HepG2 (cell line): ENCODE data around the gene CAMK2A. TPM values are rescaled to one million over a fixed set of nuclear protein-coding genes. Genes with fewer than 3 reads are reported as not detected.
A peak's percentile ranks its signal among the peaks of the same experiment; 100 is the strongest.

ENCODE experiments used
- ATF7 ChIP-seq, 2 experiments: fragments of 450-650 bp in 1 of 2; sonication (generic) in 1 of 2; formaldehyde crosslinking in 1 of 2; IDR thresholded peaks; 2 replicates each; pipeline versions ENCODE4 v1.4.0 to v1.6.1; 2016 to 2020; ENCODE audit warnings: antibody characterized with exemption in 1 of 2, mild to moderate bottlenecking in 1 of 2, missing genetic modification reagents in 1 of 2
- BORCS8-MEF2B ChIP-seq: sonication (generic); formaldehyde crosslinking; IDR thresholded peaks from 2 replicates; pipeline ENCODE4 v1.8.0; 2022; ENCODE audit warnings: mild to moderate bottlenecking, missing genetic modification reagents
- DR1 ChIP-seq: sonication (generic); formaldehyde crosslinking; IDR thresholded peaks from 2 replicates; pipeline ENCODE4 v1.8.0; 2021; ENCODE audit warnings: mild to moderate bottlenecking, missing genetic modification reagents, inconsistent platforms
- GATA4 ChIP-seq: sonication (generic); IDR thresholded peaks from 2 replicates; pipeline ENCODE4 v1.6.1; 2016; ENCODE audit warnings: antibody characterized with exemption, low read depth, borderline replicate concordance
- GATAD2A ChIP-seq: IDR thresholded peaks from 2 replicates; pipeline ENCODE4 v1.6.1; 2016
- GTF2F1 ChIP-seq: fragments of 150-350 bp; IDR thresholded peaks from 2 replicates; pipeline ENCODE4 v1.6.1; 2014; ENCODE audit warnings: low read length
- HNRNPL ChIP-seq: fragments of 200-400 bp; formaldehyde crosslinking; IDR thresholded peaks from 2 replicates; pipeline ENCODE4 v1.6.1; 2017; ENCODE audit warnings: mild to moderate bottlenecking, low read depth, low read length
- IRF2 ChIP-seq: IDR thresholded peaks from 2 replicates; pipeline ENCODE4 v1.6.1; 2018; ENCODE audit warnings: missing genetic modification reagents, missing compliant biosample characterization
- JUNB ChIP-seq: sonication (generic); formaldehyde crosslinking; IDR thresholded peaks from 2 replicates; pipeline ENCODE4 v1.8.0; 2022; ENCODE audit warnings: missing genetic modification reagents, mild to moderate bottlenecking, borderline replicate concordance
- NCOA1 ChIP-seq: sonication (generic); formaldehyde crosslinking; IDR thresholded peaks from 2 replicates; pipeline ENCODE4 v1.9.0; 2021; ENCODE audit warnings: missing genetic modification reagents
- PHF8 ChIP-seq: sonication (generic); formaldehyde crosslinking; IDR thresholded peaks from 2 replicates; pipeline ENCODE4 v1.5.0; 2020; ENCODE audit warnings: missing genetic modification reagents
- RXRB ChIP-seq: IDR thresholded peaks from 2 replicates; pipeline ENCODE4 v1.6.1; 2016; ENCODE audit warnings: borderline replicate concordance, missing genetic modification reagents, missing compliant biosample characterization
- SP2 ChIP-seq: sonication (generic); formaldehyde crosslinking; IDR thresholded peaks from 2 replicates; pipeline ENCODE4 v1.5.1; 2020; ENCODE audit warnings: mild to moderate bottlenecking, missing genetic modification reagents
- TCF7 ChIP-seq: sonication (generic); IDR thresholded peaks from 2 replicates; pipeline ENCODE4 v1.6.1; 2016; ENCODE audit warnings: antibody characterized with exemption, low read depth
- THAP11 ChIP-seq: IDR thresholded peaks from 2 replicates; pipeline ENCODE4 v1.6.1; 2016; ENCODE audit warnings: missing biosample characterization, missing genetic modification reagents
- TMF1 ChIP-seq: sonication (generic); formaldehyde crosslinking; IDR thresholded peaks from 2 replicates; pipeline ENCODE4 v1.8.1; 2022; ENCODE audit warnings: low read depth, missing genetic modification reagents
- ZBTB38 ChIP-seq: sonication (generic); formaldehyde crosslinking; IDR thresholded peaks from 2 replicates; pipeline ENCODE4 v1.5.1; 2020; ENCODE audit warnings: mild to moderate bottlenecking, missing genetic modification reagents
- ZNF331 ChIP-seq: sonication (generic); formaldehyde crosslinking; IDR thresholded peaks from 2 replicates; pipeline ENCODE4 v1.4.0; 2020; ENCODE audit warnings: missing genetic modification reagents
- ZNF644 ChIP-seq: IDR thresholded peaks from 2 replicates; pipeline ENCODE4 v1.6.1; 2016; ENCODE audit warnings: low read depth
- ZNF678 ChIP-seq: sonication (generic); formaldehyde crosslinking; IDR thresholded peaks from 2 replicates; pipeline ENCODE4 v1.4.0; 2020; ENCODE audit warnings: mild to moderate bottlenecking, missing genetic modification reagents
- ZZZ3 ChIP-seq: sonication (generic); formaldehyde crosslinking; IDR thresholded peaks from 2 replicates; pipeline ENCODE4 v1.4.0; 2020; ENCODE audit warnings: missing genetic modification reagents, mild to moderate bottlenecking, borderline replicate concordance
- polyA plus RNA-seq, 8 experiments: library from polyadenylated mRNA; depleted of rRNA in 3 of 8; stranded (reverse) in 7 of 8; unstranded in 1 of 8; fragments of >200 nt; fragmentation: Illumina TruSeq in 4 of 8; extraction: Trizol in 4 of 8; gene quantifications; 2 replicates each; pipeline versions ENCODE4 v1.2.1 to v1.2.3, GENCODE V29; 2011 to 2016; ENCODE audit warnings: low read depth in 4 of 8, missing spikeins in 1 of 8, mixed read lengths in 1 of 8; ENCODE audit not compliant: insufficient read depth in 1 of 8
- total RNA-seq, 5 experiments: library from RNA; depleted of rRNA; stranded (reverse); fragments of >200 nt; fragmentation: Illumina TruSeq; extraction: Trizol; gene quantifications; 2 replicates each; pipeline ENCODE4 v1.2.3, GENCODE V29; 2016; ENCODE audit warnings: low read depth in 1 of 5
- TF ChIP-seq, protein P1 (sequence below): sonication (generic); formaldehyde crosslinking; IDR thresholded peaks from 2 replicates; pipeline ENCODE4 v1.4.0; 2020; ENCODE audit warnings: missing genetic modification reagents
- TF ChIP-seq, protein P2 (sequence below): sonication (generic); formaldehyde crosslinking; conservative IDR thresholded peaks from 2 replicates; pipeline ENCODE4 v1.4.0; 2020; ENCODE audit warnings: missing genetic modification reagents
- TF ChIP-seq, protein P3 (sequence below): sonication (generic); formaldehyde crosslinking; IDR thresholded peaks from 2 replicates; pipeline ENCODE4 v1.4.0; 2020; ENCODE audit warnings: low read depth, mild to moderate bottlenecking, missing genetic modification reagents
- TF ChIP-seq, protein P4 (sequence below): sonication (generic); formaldehyde crosslinking; IDR thresholded peaks from 2 replicates; pipeline ENCODE4 v1.4.0; 2020; ENCODE audit warnings: missing genetic modification reagents
- TF ChIP-seq, protein P5 (sequence below): IDR thresholded peaks from 2 replicates; pipeline ENCODE4 v1.6.1; 2016

CAMK2A gene
- total and polyA plus RNA-seq, 2 of the 13 experiments (the other 11 are each of a cell fraction or from before 2014, with no cell fraction given), result 0.11 TPM; not detected in 1

DNA sequence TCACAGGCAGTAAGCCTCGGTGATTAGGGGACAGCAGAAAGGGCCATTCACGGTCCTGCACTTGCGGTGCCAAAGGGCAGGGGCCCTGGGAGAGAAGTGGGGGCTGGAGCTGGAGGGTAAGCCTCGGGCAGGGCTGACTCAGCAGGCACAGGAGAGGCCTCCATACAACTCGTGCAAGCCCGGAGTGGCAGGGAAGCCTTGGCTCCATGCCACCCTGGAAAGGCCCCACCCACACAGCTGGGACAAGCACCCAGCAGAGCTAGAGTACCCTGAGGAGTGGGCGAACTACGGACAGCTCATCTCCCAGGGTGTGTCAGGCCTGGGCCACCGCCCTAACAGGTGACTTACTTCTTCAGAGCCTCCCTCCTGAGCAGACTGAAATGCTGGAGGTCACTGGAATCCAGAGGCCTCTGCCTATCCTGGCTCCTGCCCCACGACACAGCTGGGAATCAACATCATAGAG is 5.6 kb upstream of the CAMK2A start (continued):
- TF ChIP-seq, protein P1, sequence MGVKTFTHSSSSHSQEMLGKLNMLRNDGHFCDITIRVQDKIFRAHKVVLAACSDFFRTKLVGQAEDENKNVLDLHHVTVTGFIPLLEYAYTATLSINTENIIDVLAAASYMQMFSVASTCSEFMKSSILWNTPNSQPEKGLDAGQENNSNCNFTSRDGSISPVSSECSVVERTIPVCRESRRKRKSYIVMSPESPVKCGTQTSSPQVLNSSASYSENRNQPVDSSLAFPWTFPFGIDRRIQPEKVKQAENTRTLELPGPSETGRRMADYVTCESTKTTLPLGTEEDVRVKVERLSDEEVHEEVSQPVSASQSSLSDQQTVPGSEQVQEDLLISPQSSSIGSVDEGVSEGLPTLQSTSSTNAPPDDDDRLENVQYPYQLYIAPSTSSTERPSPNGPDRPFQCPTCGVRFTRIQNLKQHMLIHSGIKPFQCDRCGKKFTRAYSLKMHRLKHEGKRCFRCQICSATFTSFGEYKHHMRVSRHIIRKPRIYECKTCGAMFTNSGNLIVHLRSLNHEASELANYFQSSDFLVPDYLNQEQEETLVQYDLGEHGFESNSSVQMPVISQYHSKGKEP (CRISPR knock-in tag), result no peak
- TF ChIP-seq, protein P2, sequence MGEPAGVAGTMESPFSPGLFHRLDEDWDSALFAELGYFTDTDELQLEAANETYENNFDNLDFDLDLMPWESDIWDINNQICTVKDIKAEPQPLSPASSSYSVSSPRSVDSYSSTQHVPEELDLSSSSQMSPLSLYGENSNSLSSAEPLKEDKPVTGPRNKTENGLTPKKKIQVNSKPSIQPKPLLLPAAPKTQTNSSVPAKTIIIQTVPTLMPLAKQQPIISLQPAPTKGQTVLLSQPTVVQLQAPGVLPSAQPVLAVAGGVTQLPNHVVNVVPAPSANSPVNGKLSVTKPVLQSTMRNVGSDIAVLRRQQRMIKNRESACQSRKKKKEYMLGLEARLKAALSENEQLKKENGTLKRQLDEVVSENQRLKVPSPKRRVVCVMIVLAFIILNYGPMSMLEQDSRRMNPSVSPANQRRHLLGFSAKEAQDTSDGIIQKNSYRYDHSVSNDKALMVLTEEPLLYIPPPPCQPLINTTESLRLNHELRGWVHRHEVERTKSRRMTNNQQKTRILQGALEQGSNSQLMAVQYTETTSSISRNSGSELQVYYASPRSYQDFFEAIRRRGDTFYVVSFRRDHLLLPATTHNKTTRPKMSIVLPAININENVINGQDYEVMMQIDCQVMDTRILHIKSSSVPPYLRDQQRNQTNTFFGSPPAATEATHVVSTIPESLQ (CRISPR knock-in tag), result no peak
- TF ChIP-seq BORCS8-MEF2B (no peak), ZBTB38 (CRISPR knock-in tag) (no peak), NCOA1 (CRISPR knock-in tag) (no peak), HNRNPL (peak; percentile 96), GTF2F1 (no peak), GATAD2A (CRISPR knock-in tag) (peak; percentile 29; the same call in 1 of the 2 replicates), IRF2 (CRISPR knock-in tag) (no peak), SP2 (CRISPR knock-in tag) (no peak), ZNF644 (CRISPR knock-in tag) (no peak), GATA4 (no peak), ZNF331 (CRISPR knock-in tag) (no peak), PHF8 (CRISPR knock-in tag) (no peak), JUNB (no peak), DR1 (CRISPR knock-in tag) (no peak), ATF7 (IDR thresholded peaks at IDR 0.05) (no peak), ATF7 (CRISPR knock-in tag; IDR thresholded peaks at IDR 0.05) (no peak), THAP11 (CRISPR knock-in tag) (0 out of 2 replicates have a peak, but pooled peaks have one; percentile 14), TCF7 (no peak), ZNF678 (CRISPR knock-in tag) (no peak), TMF1 (CRISPR knock-in tag) (no peak), ZZZ3 (CRISPR knock-in tag) (no peak), RXRB (CRISPR knock-in tag) (no peak)
- TF ChIP-seq, protein P3, sequence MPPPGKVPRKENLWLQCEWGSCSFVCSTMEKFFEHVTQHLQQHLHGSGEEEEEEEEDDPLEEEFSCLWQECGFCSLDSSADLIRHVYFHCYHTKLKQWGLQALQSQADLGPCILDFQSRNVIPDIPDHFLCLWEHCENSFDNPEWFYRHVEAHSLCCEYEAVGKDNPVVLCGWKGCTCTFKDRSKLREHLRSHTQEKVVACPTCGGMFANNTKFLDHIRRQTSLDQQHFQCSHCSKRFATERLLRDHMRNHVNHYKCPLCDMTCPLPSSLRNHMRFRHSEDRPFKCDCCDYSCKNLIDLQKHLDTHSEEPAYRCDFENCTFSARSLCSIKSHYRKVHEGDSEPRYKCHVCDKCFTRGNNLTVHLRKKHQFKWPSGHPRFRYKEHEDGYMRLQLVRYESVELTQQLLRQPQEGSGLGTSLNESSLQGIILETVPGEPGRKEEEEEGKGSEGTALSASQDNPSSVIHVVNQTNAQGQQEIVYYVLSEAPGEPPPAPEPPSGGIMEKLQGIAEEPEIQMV (CRISPR knock-in tag), result no peak
- TF ChIP-seq, protein P4, sequence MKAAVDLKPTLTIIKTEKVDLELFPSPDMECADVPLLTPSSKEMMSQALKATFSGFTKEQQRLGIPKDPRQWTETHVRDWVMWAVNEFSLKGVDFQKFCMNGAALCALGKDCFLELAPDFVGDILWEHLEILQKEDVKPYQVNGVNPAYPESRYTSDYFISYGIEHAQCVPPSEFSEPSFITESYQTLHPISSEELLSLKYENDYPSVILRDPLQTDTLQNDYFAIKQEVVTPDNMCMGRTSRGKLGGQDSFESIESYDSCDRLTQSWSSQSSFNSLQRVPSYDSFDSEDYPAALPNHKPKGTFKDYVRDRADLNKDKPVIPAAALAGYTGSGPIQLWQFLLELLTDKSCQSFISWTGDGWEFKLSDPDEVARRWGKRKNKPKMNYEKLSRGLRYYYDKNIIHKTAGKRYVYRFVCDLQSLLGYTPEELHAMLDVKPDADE (CRISPR knock-in tag), result no peak
- TF ChIP-seq, protein P5, sequence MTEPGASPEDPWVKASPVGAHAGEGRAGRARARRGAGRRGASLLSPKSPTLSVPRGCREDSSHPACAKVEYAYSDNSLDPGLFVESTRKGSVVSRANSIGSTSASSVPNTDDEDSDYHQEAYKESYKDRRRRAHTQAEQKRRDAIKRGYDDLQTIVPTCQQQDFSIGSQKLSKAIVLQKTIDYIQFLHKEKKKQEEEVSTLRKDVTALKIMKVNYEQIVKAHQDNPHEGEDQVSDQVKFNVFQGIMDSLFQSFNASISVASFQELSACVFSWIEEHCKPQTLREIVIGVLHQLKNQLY (CRISPR knock-in tag), result no peak
